Heart left ventricle (tissue), 13 donors: ENCODE measurements around the gene EML1.

Experiments
- CTCF ChIP-seq, 12 donors: fragments of 200-600 bp; sonication (generic) in 4 of 12; IDR thresholded peaks; one replicate each; pipeline versions ENCODE4 v1.5.0 to v1.8.0; 2018 to 2022; ENCODE audit warnings: antibody characterized with exemption in 12 of 12, mild to moderate bottlenecking in 5 of 12
- POLR2A ChIP-seq, 2 donors: fragments of 450-650 bp; IDR thresholded peaks; one replicate each; pipeline ENCODE4 v1.6.1; 2017; ENCODE audit warnings: antibody characterized with exemption in 2 of 2, mild to moderate bottlenecking in 2 of 2, moderate library complexity in 2 of 2
- donor health status: ischemic (EF 13 %, LVEDD 7.1; RV severe dilation, severe dysfunction).
- donor health status: DM: no; HTN: yes; CAD: no.
- donor health status: DM: no; HTN: no; CAD: no.
- donor health status: ischemic (EF 25% LVEDD 6.9; RV normal size, moderate dysfunction).
- donor health status: ischemic (EF 25% LVEDD 5.7; RV mildly dilated, moderate dysfunction).
- donor health status: ischemic (EF 35%, LVEDD 5.7; RV mildly dilated, moderate dysfunction).
- donor health status: nonischemic (EF 11% LVEDD 7.7; RV severe dilation, severe dysfunction).
- donor health status: DM: yes; HTN: yes; CAD: no.
- donor health status: PGD.
- donor health status: ischemic (EF 29% LVEDD 5.4; RV normal size, mild dysfunction).
- donor health status: nonischemic (EF 23%, LVEDD 6.1; RV moderate dilation, normal function).

GRCh38 chr14:99794151-99794780 is 1.1 kb downstream of the EML1 start:
- TF ChIP-seq CTCF (IDR thresholded peaks at IDR 0.05) (no peak), POLR2A (IDR thresholded peaks at IDR 0.05) (no peak)
